HG03064 (cell line): Measurements from ENCODE around the gene ESD.
"Not testable (repeated sequence)": the region's sequence is repeated elsewhere in the genome, so short reads cannot be mapped to it uniquely, and the experiment has no call there.

ENCODE experiments used
- ATAC-seq: cut with Tn5 transposase; IDR thresholded peaks from one replicate; pipeline ENCODE4 v1.9.1; 2021; ENCODE audit warnings: low read depth; ENCODE audit not compliant: unreplicated experiment

The ESD gene

GRCh38 chr13:46796515-46797474, at the start of gene ESD:
ESD (minus strand) TSS chr13:46797161; CDS start chr13:46791413, 5,748 bp downstream.
- ATAC-seq: peak; percentile 93

GRCh38 chr13:46846726-46847125, 49.8 kb upstream of the ESD start:
- ATAC-seq: no peak

GRCh38 chr13:46845146-46845545, 48.2 kb upstream of the ESD start:
- no peak for ATAC-seq

- no peak for ATAC-seq
Observed at GRCh38 chr13:46844431-46844830, 47.5 kb upstream of the ESD start.

- ATAC-seq: no peak
Observed at GRCh38 chr13:46839399-46839798, 42.4 kb upstream of the ESD start.

GRCh38 chr13:46834657-46835056, 37.7 kb upstream of the ESD start:
- ATAC-seq: no peak

- ATAC-seq: no peak
Observed at GRCh38 chr13:46831588-46832194, 34.7 kb upstream of the ESD start.

- no peak for ATAC-seq
Observed at GRCh38 chr13:46830405-46831005, 33.5 kb upstream of the ESD start.

GRCh38 chr13:46822551-46822950, 25.6 kb upstream of the ESD start:
- no peak for ATAC-seq

GRCh38 chr13:46817838-46818476, 21.0 kb upstream of the ESD start:
- no peak for ATAC-seq

- no peak for ATAC-seq
Observed at GRCh38 chr13:46817095-46817494, 20.1 kb upstream of the ESD start.

GRCh38 chr13:46816371-46816770, 19.4 kb upstream of the ESD start:
- ATAC-seq: no peak

GRCh38 chr13:46812301-46812797, 15.4 kb upstream of the ESD start:
- ATAC-seq: no peak

GRCh38 chr13:46810440-46810839, 13.5 kb upstream of the ESD start:
- no peak for ATAC-seq

GRCh38 chr13:46804921-46805320, 8.0 kb upstream of the ESD start:
- ATAC-seq: not testable (repeated sequence)

- ATAC-seq: no peak
Observed at GRCh38 chr13:46804391-46804815, 7.4 kb upstream of the ESD start.

- no peak for ATAC-seq
Observed at GRCh38 chr13:46803586-46803985, 6.6 kb upstream of the ESD start.

- ATAC-seq: no peak
Observed at GRCh38 chr13:46801858-46802257, 4.9 kb upstream of the ESD start.

- no peak for ATAC-seq
Observed at GRCh38 chr13:46799139-46799538, 2.2 kb upstream of the ESD start.

GRCh38 chr13:46797501-46798237, 708 bp upstream of the ESD start:
- ATAC-seq: no peak
